Smooth muscle cell (in vitro differentiated cells): ENCODE data around the gene SLC31A2. TPM values are rescaled to one million over a fixed set of nuclear protein-coding genes. Genes with fewer than 3 reads are reported as not detected.
A peak's percentile ranks its signal among the peaks of the same experiment; 100 is the strongest.
"Not testable (repeated sequence)": the region's sequence is repeated elsewhere in the genome, so short reads cannot be mapped to it uniquely, and the experiment has no call there.

Experiments
- DNase-seq: peaks from one replicate; lab custom pipeline; 2025; ENCODE audit not compliant: unreplicated experiment; lab: John Stamatoyannopoulos, UW
- H2AFZ ChIP-seq: fragments of 200-600 bp; sonication (generic); 2 replicates; pipeline ENCODE4 v1.6.0; 2016; ENCODE audit warnings: antibody characterized with exemption, low read depth, mild to moderate bottlenecking
- H3F3A ChIP-seq: fragments of 200-600 bp; sonication (generic); 2 replicates; pipeline ENCODE4 v1.6.0; 2017; ENCODE audit warnings: antibody characterized with exemption, low read depth
- H3K27ac ChIP-seq: fragments of 200-600 bp; sonication (generic); 2 replicates; pipeline ENCODE4 v1.5.1; 2016; ENCODE audit warnings: low read depth, mild to moderate bottlenecking
- H3K27me3 ChIP-seq: fragments of 200-600 bp; sonication (generic); 2 replicates; pipeline ENCODE4 v1.6.1; 2016; ENCODE audit warnings: low read depth, mild to moderate bottlenecking
- H3K36me3 ChIP-seq: fragments of 200-600 bp; sonication (generic); 2 replicates; pipeline ENCODE4 v1.5.1; 2016; ENCODE audit warnings: low read depth
- H3K4me1 ChIP-seq: fragments of 200-600 bp; sonication (generic); 2 replicates; pipeline ENCODE4 v1.5.1; 2016; ENCODE audit warnings: low read depth
- H3K4me2 ChIP-seq: fragments of 200-600 bp; sonication (generic); 2 replicates; pipeline ENCODE4 v1.6.0; 2016; ENCODE audit warnings: mild to moderate bottlenecking
- H3K4me3 ChIP-seq: fragments of 200-600 bp; sonication (generic); 2 replicates; pipeline ENCODE4 v1.5.1; 2016; ENCODE audit warnings: mild to moderate bottlenecking
- H3K79me2 ChIP-seq: fragments of 200-600 bp; sonication (generic); 2 replicates; pipeline ENCODE4 v1.6.0; 2016; ENCODE audit warnings: low read depth, mild to moderate bottlenecking
- H3K9ac ChIP-seq: fragments of 200-600 bp; sonication (generic); 2 replicates; pipeline ENCODE4 v1.6.0; 2016; ENCODE audit warnings: low read depth
- H3K9me3 ChIP-seq: fragments of 200-600 bp; sonication (generic); replicated peaks from 2 replicates; pipeline ENCODE4 v1.5.1; 2016; ENCODE audit warnings: low read depth
- H4K20me1 ChIP-seq: fragments of 200-600 bp; sonication (generic); 2 replicates; pipeline ENCODE4 v1.6.0; 2016; ENCODE audit warnings: low read depth
- WGBS: methylation state at CpG from one replicate; pipeline ENCODE4 v1.1.7; 2016; ENCODE audit warnings: low lambda C conversion rate; 5-methylcytosine and 5-hydroxymethylcytosine counted together
- polyA plus RNA-seq: library from polyadenylated mRNA; unstranded; fragments of >200 nt; fragmentation: Nextera tagmentation; extraction: Ambion mirVana; gene quantifications from 2 replicates; pipeline ENCODE4 v1.2.1, GENCODE V29; 2016
- total RNA-seq: library from RNA; depleted of rRNA; stranded (reverse); fragments of >200 nt; gene quantifications from 2 replicates; pipeline ENCODE4 v1.2.3, GENCODE V29; 2014
- TF ChIP-seq, protein P1 (sequence below): fragments of 200-600 bp; sonication (generic); IDR thresholded peaks from 2 replicates; pipeline ENCODE4 v1.5.1; 2017; ENCODE audit warnings: borderline replicate concordance, mild to moderate bottlenecking, antibody characterized with exemption; ENCODE audit not compliant: insufficient read depth, poor library complexity, severe bottlenecking

The SLC31A2 gene
- total and polyA plus RNA-seq, 2 experiments from 2014 or later: 4.8 to 9.1 TPM

DNA sequence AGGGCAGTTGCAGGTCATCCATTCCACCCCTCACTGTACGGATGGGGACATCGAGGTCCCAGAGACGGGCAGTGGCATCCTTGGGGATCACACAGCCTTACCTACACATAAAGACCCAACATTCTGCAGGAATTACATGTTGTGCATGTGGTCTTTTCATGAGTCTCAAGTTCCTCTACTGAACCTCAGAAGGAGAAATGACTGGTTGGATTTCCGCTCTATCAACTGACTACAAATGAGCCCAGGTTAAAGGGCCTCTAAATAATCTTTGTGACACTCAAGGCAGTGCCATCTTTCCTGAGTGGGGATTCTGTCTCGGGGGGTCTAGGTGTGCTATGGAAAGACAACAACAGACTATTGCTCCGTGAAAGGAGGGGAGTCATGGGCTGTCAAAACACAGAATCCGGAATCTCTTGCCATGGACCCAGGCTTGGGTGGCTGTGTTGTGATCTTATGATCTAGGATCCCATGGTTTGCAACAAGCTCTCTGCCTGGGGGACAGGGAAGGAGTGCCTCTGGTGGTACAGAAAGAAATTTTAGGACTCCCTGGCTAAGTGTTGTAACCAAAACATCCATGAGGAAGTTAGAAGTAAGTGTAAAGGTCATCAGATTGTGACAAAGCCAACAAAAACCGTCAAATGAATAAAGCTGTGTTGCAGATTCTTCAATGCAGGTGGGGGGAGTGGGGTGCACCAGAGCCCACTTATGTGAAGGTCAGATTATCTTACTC is 1.9 kb upstream of the SLC31A2 start:
- no peaks in the 10 kb centered on the region for H3F3A ChIP-seq
- H4K20me1 ChIP-seq: peaks cover 3% of the 10 kb centered on the region

DNA sequence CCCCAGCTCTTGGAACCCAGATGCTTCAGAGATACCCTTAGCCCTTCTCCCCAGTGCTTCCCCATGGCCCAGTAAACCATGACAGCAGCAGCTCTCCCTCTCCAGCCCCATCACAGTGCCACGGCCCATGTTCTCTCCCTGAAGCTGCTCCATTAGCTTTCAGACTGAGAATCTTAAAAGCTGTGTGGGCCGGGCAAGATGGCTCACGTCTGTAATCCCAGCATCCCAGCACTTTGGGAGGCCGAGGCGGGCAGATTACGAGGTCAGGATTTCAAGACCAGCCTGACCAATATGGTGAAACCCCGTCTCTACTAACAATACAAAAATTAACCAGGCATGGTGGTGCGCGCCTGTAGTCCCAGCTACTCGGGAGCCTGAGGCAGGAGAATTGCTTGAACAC is 1.2 kb upstream of the SLC31A2 start:
- H3K27ac ChIP-seq, H3K4me1 ChIP-seq, DNase-seq, H3K27me3 ChIP-seq, H3K79me2 ChIP-seq, H3K36me3 ChIP-seq, H4K20me1 ChIP-seq, H2AFZ ChIP-seq, H3F3A ChIP-seq, H3K4me3 ChIP-seq, H3K9ac ChIP-seq, H3K9me3 ChIP-seq, H3K4me2 ChIP-seq: not testable (repeated sequence)
- 97% methylated on average over 10 of the region's 10 CpGs for WGBS

More for the DNA sequence above, 1.9 kb upstream of the SLC31A2 start:
- DNase-seq: no peak
- Histone ChIP-seq H3K27me3 (peaks cover 4% of the 10 kb centered on the region), H3K4me2 (no peak overlapping the region), H3K4me1 (peaks cover 2% of the 10 kb centered on the region), H2AFZ (no peak overlapping the region), H3K27ac (no peak overlapping the region), H3K36me3 (no peaks in the 10 kb centered on the region), H3K4me3 (no peak overlapping the region), H3K9ac (no peak overlapping the region), H3K79me2 (no peaks in the 10 kb centered on the region), H3K9me3 (no peaks in the 10 kb centered on the region)
- WGBS: 91% methylated on average over 8 of the region's 8 CpGs
- TF ChIP-seq, protein P1, sequence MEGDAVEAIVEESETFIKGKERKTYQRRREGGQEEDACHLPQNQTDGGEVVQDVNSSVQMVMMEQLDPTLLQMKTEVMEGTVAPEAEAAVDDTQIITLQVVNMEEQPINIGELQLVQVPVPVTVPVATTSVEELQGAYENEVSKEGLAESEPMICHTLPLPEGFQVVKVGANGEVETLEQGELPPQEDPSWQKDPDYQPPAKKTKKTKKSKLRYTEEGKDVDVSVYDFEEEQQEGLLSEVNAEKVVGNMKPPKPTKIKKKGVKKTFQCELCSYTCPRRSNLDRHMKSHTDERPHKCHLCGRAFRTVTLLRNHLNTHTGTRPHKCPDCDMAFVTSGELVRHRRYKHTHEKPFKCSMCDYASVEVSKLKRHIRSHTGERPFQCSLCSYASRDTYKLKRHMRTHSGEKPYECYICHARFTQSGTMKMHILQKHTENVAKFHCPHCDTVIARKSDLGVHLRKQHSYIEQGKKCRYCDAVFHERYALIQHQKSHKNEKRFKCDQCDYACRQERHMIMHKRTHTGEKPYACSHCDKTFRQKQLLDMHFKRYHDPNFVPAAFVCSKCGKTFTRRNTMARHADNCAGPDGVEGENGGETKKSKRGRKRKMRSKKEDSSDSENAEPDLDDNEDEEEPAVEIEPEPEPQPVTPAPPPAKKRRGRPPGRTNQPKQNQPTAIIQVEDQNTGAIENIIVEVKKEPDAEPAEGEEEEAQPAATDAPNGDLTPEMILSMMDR: no peak

DNA sequence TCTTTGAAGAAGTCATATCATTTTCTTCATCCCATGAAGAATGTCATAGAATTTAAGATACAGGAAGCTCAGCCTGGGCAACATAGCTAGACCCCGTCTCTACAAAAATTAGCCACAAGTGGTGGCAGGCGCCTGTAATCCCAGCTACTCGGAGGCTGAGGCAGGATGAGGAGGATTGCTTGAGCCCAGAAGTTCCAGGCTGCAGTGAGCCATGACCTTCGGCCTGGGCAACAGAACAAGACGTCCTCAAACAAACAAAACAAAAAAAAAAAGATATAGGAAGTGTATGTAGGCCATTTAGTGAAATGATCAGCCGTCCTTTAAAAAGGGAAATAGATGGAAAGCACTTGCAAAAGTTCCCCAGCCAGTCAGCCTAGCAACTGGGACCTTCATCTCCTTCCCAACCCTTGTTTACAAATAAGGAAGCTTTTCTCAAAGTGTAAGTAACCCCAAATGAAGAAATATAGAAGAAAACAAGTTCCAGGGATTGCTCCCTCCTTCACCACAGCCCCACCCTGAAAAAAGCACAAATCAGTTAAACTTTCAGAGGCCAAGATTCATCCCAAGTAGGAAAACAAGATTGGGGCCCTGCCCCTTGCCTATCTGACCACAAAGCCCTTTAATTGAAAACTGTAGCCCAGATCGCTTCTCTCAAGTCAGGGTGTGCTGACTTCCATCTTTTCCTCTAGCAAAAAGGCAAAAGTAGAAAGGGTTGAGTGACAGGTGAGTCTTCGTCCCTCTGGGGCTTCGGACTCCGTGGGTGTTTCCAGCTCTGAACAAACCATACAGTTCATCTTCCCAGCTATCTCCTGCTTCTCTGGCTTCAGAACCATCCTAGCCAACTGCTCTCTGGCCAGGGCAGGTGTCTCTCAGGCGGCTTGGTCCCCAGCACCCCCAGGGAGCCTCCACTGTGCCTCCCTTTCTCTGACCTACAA is 1.2 kb downstream of the SLC31A2 start:
- Histone ChIP-seq H3K36me3 (no peaks in the 10 kb centered on the region), H4K20me1 (peaks cover 11% of the 10 kb centered on the region), H3K79me2 (no peaks in the 10 kb centered on the region), H3K27ac (no peak overlapping the region), H3K27me3 (no peaks in the 10 kb centered on the region), H2AFZ (peak overlapping the region; percentile 74), H3K4me1 (peaks cover 2% of the 10 kb centered on the region), H3K4me2 (peak overlapping the region; percentile 94), H3F3A (peaks cover 7% of the 10 kb centered on the region), H3K9me3 (no peaks in the 10 kb centered on the region), H3K4me3 (peak overlapping the region; percentile 78), H3K9ac (peak overlapping the region; percentile 60)
- 83% methylated on average over 11 of the region's 11 CpGs for WGBS
- TF ChIP-seq, protein P1: no peak
- no peak for DNase-seq

DNA sequence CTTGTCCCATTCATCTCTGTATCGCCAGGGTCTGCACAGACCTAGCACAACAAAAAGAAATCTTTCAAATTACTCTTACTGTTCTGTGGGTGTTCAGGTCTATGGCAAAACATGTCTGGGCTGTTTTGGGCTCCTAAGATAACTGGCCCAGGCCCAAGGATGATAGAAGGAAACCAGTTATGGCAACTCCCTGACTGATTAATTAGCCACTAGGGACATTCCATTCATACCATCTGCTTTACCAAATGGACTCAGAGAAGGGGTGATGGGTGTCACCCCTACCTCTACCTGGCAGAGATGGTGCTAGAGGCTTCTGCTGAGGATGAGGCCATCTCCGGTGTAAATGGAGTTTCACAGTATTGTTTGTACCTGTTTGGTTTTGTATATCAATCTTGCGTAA is 1.9 kb downstream of the SLC31A2 start:
- Histone ChIP-seq H3K36me3 (no peaks in the 10 kb centered on the region), H4K20me1 (peaks cover 11% of the 10 kb centered on the region), H3F3A (peaks cover 7% of the 10 kb centered on the region), H3K27me3 (no peaks in the 10 kb centered on the region), H3K4me1 (peaks cover 2% of the 10 kb centered on the region), H3K9ac (no peak overlapping the region), H3K79me2 (no peaks in the 10 kb centered on the region), H2AFZ (no peak overlapping the region), H3K27ac (no peak overlapping the region), H3K9me3 (no peaks in the 10 kb centered on the region), H3K4me3 (no peak overlapping the region), H3K4me2 (no peak overlapping the region)
- 94% methylated on average over 3 of the region's 3 CpGs for WGBS
- DNase-seq: no peak
- TF ChIP-seq, protein P1: no peak
